ENCODE data around the gene FAM241B.

The FAM241B gene

DNA sequence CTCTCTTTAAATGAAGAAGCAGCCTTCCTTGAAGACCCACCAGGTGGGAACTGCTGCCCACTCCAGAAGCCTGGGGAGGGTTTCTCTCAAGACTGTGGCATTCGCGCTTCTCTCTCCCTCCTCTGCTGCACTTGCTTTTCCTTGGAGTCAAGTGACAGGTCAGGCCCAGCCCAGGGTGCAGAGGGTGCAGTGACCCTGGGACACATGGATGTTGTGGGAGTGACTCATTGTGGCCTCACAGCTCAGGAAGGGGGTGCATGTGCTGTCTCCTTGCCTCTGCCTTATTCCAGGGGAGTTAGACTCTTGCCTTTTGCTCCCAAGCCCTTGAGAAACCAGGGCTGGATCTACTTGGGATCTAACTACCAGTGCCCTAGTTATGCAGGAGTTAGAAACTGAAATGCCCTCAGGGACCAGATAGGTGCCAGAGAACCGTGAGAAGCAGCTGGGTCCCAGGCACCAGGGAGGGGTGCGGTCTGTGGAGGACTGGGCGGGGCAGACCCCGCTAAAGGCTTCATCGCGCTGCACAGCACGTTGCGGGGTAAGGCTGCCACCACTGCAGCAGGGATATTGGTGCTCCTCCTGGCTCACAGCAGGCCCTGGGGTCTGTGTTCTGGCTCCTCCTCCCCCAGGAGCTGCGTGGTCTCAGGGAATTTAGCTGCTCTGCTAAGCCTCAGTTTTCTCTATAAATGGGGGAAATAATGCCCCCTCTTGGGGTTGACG is 11.4 kb downstream of the FAM241B start:
- Histone ChIP-seq H3K9me3 (no peaks in the 10 kb centered on the region), H3K4me3 (ENCODE audit: low read depth, low read length) (no peak overlapping the region), H3K4me1 (no peaks in the 10 kb centered on the region), H3K36me3 (no peaks in the 10 kb centered on the region), H3K27me3 (no peaks in the 10 kb centered on the region)
- no peak for TF ChIP-seq CTCF (IDR thresholded peaks at IDR 0.05; ENCODE audit: low read depth, low read length)
- no peak for DNase-seq

DNA sequence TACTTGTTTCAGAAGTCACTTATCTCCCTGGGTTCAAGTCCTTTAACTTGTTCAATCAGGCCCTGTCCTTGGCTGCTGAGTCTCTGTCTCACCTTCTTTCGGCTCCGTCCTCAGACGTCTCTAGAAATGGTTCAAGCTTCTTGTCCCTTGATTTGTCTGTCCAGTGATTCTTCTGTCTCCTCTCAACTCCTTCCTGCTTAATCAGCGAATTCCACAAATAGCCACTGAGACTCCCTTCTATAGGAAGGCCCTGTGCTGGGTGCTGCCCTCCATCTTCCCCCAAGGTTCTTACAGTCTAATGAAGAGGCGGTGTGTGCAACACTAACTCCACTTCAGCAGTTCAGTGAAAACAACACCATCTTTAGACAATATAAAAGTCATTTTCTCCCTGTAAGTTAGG is 12.7 kb downstream of the FAM241B start:
- no peak overlapping the region for H3K4me3 ChIP-seq (ENCODE audit: low read depth, low read length)
- no peaks in the 10 kb centered on the region for H3K36me3 ChIP-seq
- DNase-seq = no peak
- H3K27me3 ChIP-seq = no peaks in the 10 kb centered on the region
- no peak for TF ChIP-seq CTCF (IDR thresholded peaks at IDR 0.05; ENCODE audit: low read depth, low read length)
- no peaks in the 10 kb centered on the region for H3K4me1 ChIP-seq
- H3K9me3 ChIP-seq = no peaks in the 10 kb centered on the region

DNA sequence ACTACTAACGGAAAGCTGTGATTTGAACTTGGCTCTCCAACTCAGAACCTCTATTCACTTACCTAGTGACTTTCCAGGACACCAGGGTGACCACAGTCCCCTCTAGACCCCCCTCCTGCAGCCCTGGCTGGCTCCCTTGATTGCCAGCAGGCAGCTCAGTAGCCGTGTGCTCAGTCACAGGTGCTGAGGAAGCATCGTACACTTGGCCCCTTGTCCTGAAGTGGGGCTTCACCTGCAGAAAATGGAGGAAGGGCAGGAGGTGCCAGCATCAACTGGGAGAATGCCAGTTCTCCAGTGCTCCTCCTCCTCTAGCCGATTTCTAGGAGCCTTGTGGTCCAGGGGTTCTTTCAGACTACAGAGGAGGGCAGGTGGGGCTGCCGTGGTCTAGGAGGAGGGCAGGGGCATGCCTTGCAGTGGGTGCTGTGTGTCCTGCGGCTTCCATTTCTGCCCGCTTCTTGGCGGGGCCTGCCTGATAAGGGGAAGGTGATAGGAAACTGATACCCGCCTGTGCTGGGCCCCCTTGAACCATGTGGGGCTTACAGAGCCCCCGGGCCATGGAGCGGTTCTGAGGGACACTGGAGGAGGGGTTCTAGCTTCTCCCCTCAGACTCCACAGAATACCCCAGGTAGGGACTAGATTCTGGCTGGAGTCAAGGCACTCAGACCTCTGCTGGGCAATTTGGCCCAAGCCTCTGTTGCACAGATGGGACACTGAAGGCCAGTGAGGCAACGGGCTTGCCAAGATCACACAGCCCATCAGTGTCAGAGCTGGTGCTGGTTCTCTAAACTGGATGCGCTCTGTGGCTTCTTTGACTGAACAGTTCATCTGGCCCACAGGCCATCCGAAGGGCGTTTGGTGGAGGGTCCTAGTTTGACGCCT is 14.0 kb downstream of the FAM241B start:
- H3K36me3 ChIP-seq = no peaks in the 10 kb centered on the region
- no peaks in the 10 kb centered on the region for H3K9me3 ChIP-seq
- no peaks in the 10 kb centered on the region for H3K4me1 ChIP-seq
- no peak for TF ChIP-seq CTCF (IDR thresholded peaks at IDR 0.05; ENCODE audit: low read depth, low read length)
- no peaks in the 10 kb centered on the region for H3K27me3 ChIP-seq
- DNase-seq = no peak
- no peak overlapping the region for H3K4me3 ChIP-seq (ENCODE audit: low read depth, low read length)

GRCh38 chr10:69644658-69645295 is 14.7 kb downstream of the FAM241B start:
- no peaks in the 10 kb centered on the region for H3K36me3 ChIP-seq
- no peak overlapping the region for H3K4me3 ChIP-seq (ENCODE audit: low read depth, low read length)
- peak; percentile 75 for DNase-seq
- H3K9me3 ChIP-seq = no peaks in the 10 kb centered on the region
- TF ChIP-seq CTCF (IDR thresholded peaks at IDR 0.05; ENCODE audit: low read depth, low read length) = peak; percentile 91
- no peaks in the 10 kb centered on the region for H3K4me1 ChIP-seq
- no peaks in the 10 kb centered on the region for H3K27me3 ChIP-seq

DNA sequence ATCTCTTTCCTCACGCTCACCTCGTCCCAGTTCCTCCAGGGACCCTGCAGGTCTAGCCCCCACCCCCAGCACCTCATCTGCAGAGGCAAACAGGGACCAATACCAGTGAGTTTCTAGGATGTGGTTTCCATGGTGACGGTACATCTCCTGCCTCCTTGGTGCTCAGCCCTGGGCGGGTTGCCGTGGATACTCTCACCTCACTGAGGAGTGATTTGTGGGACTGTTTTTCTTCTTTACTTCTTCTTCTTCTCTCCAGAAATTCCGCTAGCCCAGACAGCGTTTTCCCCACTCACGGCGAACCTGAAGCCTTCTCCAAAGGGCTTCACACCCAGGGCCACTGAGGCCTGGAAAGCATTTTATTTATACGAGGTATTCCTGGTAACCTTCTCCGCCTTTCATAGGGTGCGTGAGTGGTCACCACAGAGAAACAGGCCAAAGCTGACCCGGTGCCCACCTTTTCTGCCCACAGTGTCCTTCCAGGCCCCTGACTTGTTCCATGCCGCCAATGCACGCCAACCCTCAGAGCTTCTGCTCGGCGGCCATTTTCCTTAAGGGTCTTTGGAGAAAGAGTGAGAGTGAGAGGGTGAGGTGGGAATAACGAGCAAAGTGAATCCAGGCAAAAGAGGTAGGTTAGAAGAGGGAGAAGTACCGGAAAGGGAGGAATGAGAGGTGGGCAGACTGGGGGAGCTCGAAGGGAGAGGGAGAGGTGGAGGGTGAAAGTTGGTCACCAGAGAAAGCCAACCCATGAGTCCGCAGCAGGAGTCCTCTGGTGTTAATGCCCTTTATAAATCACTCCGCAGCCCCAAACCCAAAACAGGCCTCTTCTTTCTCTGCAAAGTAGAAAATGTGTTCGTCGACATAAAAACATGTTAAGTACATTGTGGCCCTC is 15.5 kb downstream of the FAM241B start:
- Histone ChIP-seq H3K36me3 (no peaks in the 10 kb centered on the region), H3K9me3 (no peaks in the 10 kb centered on the region), H3K4me1 (no peaks in the 10 kb centered on the region), H3K27me3 (no peaks in the 10 kb centered on the region), H3K4me3 (ENCODE audit: low read depth, low read length) (no peak overlapping the region)
- no peak for TF ChIP-seq CTCF (IDR thresholded peaks at IDR 0.05; ENCODE audit: low read depth, low read length)
- no peak for DNase-seq
